OCI-LY7 (cell line): ENCODE data around the gene OR10C1. TPM values are rescaled to one million over a fixed set of nuclear protein-coding genes. Genes with fewer than 3 reads are reported as not detected.

Experiments used
- BruUV-seq: library from RNA; stranded (reverse); fragments of 400-500 nt; replicated peaks from 2 replicates; lab custom pipeline; 2021; lab: Mats Ljungman, UMichigan
- CTCF ChIA-PET: fragments of 300-600 bp; sonication (Branson Sonifier 250); formaldehyde crosslinking; loops from one replicate; lab custom pipeline; 2022; ENCODE audit warnings: antibody characterized with exemption; ENCODE audit not compliant: unreplicated experiment; lab: Charles Lee
- POLR2A ChIA-PET: fragments of 300-600 bp; sonication (Branson Sonifier 250); formaldehyde crosslinking; loops from one replicate; lab custom pipeline; 2022; ENCODE audit warnings: antibody characterized with exemption; lab: Charles Lee
- DNase-seq: peaks from one replicate; pipeline ENCODE4 v3.0.0-alpha.2; 2015; ENCODE audit warnings: low spot score
- H2AFZ ChIP-seq: fragments of 200-600 bp; sonication (generic), shearing (Covaris generic); 2 replicates; pipeline ENCODE4 v1.6.1; 2014; ENCODE audit warnings: mild to moderate bottlenecking, antibody characterized with exemption, low read length, moderate library complexity
- H3K27ac ChIP-seq: fragments of 200-600 bp; sonication (generic); 2 replicates; pipeline ENCODE4 v1.5.1; 2014; ENCODE audit warnings: mixed run types, low read depth, mild to moderate bottlenecking, moderate library complexity, low read length, inconsistent platforms; ENCODE audit not compliant: poor library complexity, severe bottlenecking
- H3K36me3 ChIP-seq: fragments of 200-600 bp; sonication (generic); 2 replicates; pipeline ENCODE4 v1.6.1; 2014; ENCODE audit warnings: mild to moderate bottlenecking, antibody characterized with exemption, low read length, moderate library complexity, mixed read lengths; ENCODE audit not compliant: insufficient read depth
- H3K4me1 ChIP-seq: fragments of 200-600 bp; sonication (generic); 2 replicates; pipeline ENCODE4 v1.5.1; 2014; ENCODE audit warnings: mild to moderate bottlenecking, low read length; ENCODE audit not compliant: insufficient read depth, poor library complexity, severe bottlenecking
- H3K4me2 ChIP-seq: fragments of 200-600 bp; sonication (generic); 2 replicates; pipeline ENCODE4 v1.6.1; 2014; ENCODE audit warnings: mild to moderate bottlenecking, low read length
- H3K4me3 ChIP-seq: fragments of 200-600 bp; sonication (generic); 2 replicates; pipeline ENCODE4 v1.5.1; 2014; ENCODE audit warnings: mild to moderate bottlenecking, low read depth, low read length; ENCODE audit not compliant: poor library complexity, severe bottlenecking
- H3K79me2 ChIP-seq: fragments of 200-600 bp; sonication (generic); 2 replicates; pipeline ENCODE4 v1.6.1; 2016; ENCODE audit warnings: low read depth, mild to moderate bottlenecking, low read length, moderate library complexity, mixed read lengths; ENCODE audit not compliant: insufficient read depth
- H3K9me2 ChIP-seq: fragments of 200-600 bp; sonication (generic); 2 replicates; pipeline ENCODE4 v1.6.1; 2016; ENCODE audit warnings: mild to moderate bottlenecking, low read length, mixed read lengths; ENCODE audit not compliant: insufficient read depth
- H3K9me3 ChIP-seq: fragments of 200-600 bp; sonication (generic); 2 replicates; pipeline ENCODE4 v1.6.1; 2014; ENCODE audit warnings: mild to moderate bottlenecking, mixed run types, low read length, mixed read lengths
- H4K20me1 ChIP-seq: fragments of 200-600 bp; sonication (generic); 2 replicates; pipeline ENCODE4 v1.6.1; 2014; ENCODE audit warnings: mild to moderate bottlenecking, antibody characterized with exemption, low read length, moderate library complexity, mixed read lengths; ENCODE audit not compliant: insufficient read depth
- CTCF ChIP-seq: fragments of 200-600 bp; sonication (generic); conservative IDR thresholded peaks from 2 replicates; pipeline ENCODE4 v1.5.1; 2014; ENCODE audit warnings: mild to moderate bottlenecking, antibody characterized with exemption, low read length, moderate library complexity, mixed read lengths
- EZH2phosphoT487 ChIP-seq: fragments of 200-600 bp; sonication (generic); IDR thresholded peaks from 2 replicates; pipeline ENCODE4 v1.6.1; 2018; ENCODE audit warnings: low read depth, borderline replicate concordance, mild to moderate bottlenecking, mixed run types, antibody characterized with exemption, low read length, moderate library complexity, mixed read lengths
- intact Hi-C: fragments of 100-400 bp; cut with micrococcal nuclease; formaldehyde crosslinking; loops from one replicate; pipeline ENCODE4 v1.10.0; 2022; ENCODE audit not compliant: unreplicated experiment
- total RNA-seq, 2 experiments: library from RNA; depleted of rRNA in 1 of 2; stranded (reverse); fragments of >200 nt in 1 of 2; shearing (Covaris generic) in 1 of 2; gene quantifications; 2 replicates each; pipeline ENCODE4 v1.2.3, GENCODE V29; 2014 to 2022

OR10C1 gene
- total RNA-seq, 2 experiments from 2014 or later, result not detected

DNA sequence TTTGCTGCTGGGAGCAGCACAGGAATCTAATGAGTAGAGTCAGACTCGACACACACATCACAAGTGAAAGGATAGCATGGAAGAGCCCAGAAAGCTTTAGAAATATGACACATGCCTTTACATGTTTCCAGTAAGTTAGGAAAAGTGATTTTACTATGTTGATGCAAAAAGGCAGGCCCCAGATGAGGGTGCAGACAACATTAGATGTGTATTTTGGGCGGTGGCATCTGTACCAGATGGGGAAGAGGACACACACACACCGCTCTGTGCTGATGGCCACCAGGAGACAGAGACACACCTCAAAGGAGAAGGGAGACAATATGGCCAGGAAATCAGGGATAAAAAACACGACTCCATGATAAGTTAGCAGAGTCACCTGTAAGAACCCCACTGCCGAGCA is 48.0 kb downstream of the OR10C1 start:
- Histone ChIP-seq H3K27ac (no peak overlapping the region), H3K79me2 (no peaks in the 10 kb centered on the region), H3K36me3 (no peaks in the 10 kb centered on the region), H4K20me1 (no peaks in the 10 kb centered on the region), H3K4me2 (no peak overlapping the region), H3K4me3 (no peak overlapping the region), H3K9me3 (no peaks in the 10 kb centered on the region), H3K9me2 (no peaks in the 10 kb centered on the region), H3K4me1 (no peaks in the 10 kb centered on the region), H2AFZ (no peak overlapping the region)
- CTCF ChIA-PET, result no interaction called here
- DNase-seq, result no peak
- intact Hi-C loops, result no loop called here
- BruUV-seq, result no TSS peak
- TF ChIP-seq CTCF (no peak), EZH2phosphoT487 (no peak)
- POLR2A ChIA-PET, result no interaction called here

- no peaks in the 10 kb centered on the region for H3K79me2 ChIP-seq
- H3K9me2 ChIP-seq, result no peaks in the 10 kb centered on the region
- no peaks in the 10 kb centered on the region for H3K36me3 ChIP-seq
- H3K9me3 ChIP-seq, result no peaks in the 10 kb centered on the region
- no peak within 1 kb of the TSS for H3K4me2 ChIP-seq
- DNase-seq, result no peak
- intact Hi-C loops, result no loop called here
- ChIA-PET CTCF (no interaction called here), POLR2A (no interaction called here)
- H3K4me1 ChIP-seq, result no peaks in the 10 kb centered on the region
- BruUV-seq, result no TSS peak
- H3K4me3 ChIP-seq, result no peak within 1 kb of the TSS
- no peak within 1 kb of the TSS for H3K27ac ChIP-seq
- H2AFZ ChIP-seq, result no peak within 1 kb of the TSS
- no peaks in the 10 kb centered on the region for H4K20me1 ChIP-seq
- no peak for TF ChIP-seq CTCF
- no peak for TF ChIP-seq EZH2phosphoT487
Measured at GRCh38 chr6:29487660-29488059, 48.6 kb downstream of the OR10C1 start, which contains the start of gene MAS1L. TSS of gene MAS1L (minus strand) at chr6:29487956. CDS start at chr6:29487902, 54 bp downstream.

DNA sequence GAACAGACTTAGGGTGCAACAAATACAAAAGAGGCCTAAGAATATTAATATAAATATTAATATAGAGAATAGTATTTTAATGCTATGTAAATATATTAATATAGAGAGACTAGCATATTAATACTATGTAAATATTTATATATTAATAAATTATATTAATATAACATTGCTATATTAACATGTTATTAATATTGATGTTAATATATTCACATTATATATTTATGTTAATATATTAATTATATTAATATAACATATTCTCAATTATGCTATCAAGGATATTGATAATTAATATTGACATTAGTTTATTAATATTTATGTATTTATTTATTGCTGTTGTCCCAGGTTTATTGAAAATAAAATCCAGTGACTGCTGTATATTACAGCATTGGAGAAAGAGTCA is 49.8 kb downstream of the OR10C1 start:
- Histone ChIP-seq H4K20me1 (no peaks in the 10 kb centered on the region), H3K4me3 (no peak overlapping the region), H3K79me2 (no peaks in the 10 kb centered on the region), H3K9me3 (no peaks in the 10 kb centered on the region), H3K4me1 (no peaks in the 10 kb centered on the region), H3K36me3 (no peaks in the 10 kb centered on the region), H3K4me2 (no peak overlapping the region), H2AFZ (no peak overlapping the region), H3K9me2 (no peaks in the 10 kb centered on the region), H3K27ac (no peak overlapping the region)
- no peak for TF ChIP-seq EZH2phosphoT487
- no peak for TF ChIP-seq CTCF
- no TSS peak for BruUV-seq
- intact Hi-C loops, result no loop called here
- CTCF ChIA-PET, result no interaction called here
- POLR2A ChIA-PET, result interaction anchor here (0.7 kb wide), 1 partner anchor 90 kb away, joined by 3 read pairs; no protein-coding TSS in a partner anchor
- DNase-seq, result no peak
